Measurements from ENCODE around the gene DNAH11.

DNA sequence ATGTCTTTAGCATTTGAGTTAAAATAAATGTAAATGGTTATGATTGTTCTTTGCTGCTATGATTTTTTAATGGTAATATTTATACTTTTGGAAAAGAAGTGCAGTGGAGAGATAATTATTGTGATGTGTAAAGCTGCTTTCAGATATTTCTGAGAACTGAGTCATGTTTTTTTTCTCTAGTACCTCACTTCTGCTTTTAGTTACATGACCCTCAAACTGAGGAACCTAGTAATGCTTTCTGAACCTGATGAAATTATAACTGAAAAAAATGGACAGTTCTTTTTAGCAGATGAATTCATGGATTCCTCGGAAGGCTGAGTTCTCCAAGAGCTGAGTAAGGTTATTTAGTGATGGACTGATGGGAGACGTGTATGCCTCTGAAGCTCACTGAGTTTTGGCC, 235.1 kb downstream of the DNAH11 start:
- TF ChIP-seq, protein P1, sequence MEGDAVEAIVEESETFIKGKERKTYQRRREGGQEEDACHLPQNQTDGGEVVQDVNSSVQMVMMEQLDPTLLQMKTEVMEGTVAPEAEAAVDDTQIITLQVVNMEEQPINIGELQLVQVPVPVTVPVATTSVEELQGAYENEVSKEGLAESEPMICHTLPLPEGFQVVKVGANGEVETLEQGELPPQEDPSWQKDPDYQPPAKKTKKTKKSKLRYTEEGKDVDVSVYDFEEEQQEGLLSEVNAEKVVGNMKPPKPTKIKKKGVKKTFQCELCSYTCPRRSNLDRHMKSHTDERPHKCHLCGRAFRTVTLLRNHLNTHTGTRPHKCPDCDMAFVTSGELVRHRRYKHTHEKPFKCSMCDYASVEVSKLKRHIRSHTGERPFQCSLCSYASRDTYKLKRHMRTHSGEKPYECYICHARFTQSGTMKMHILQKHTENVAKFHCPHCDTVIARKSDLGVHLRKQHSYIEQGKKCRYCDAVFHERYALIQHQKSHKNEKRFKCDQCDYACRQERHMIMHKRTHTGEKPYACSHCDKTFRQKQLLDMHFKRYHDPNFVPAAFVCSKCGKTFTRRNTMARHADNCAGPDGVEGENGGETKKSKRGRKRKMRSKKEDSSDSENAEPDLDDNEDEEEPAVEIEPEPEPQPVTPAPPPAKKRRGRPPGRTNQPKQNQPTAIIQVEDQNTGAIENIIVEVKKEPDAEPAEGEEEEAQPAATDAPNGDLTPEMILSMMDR (IDR thresholded peaks at IDR 0.05), result no peak
- no peak for TF ChIP-seq POLR2A (IDR thresholded peaks at IDR 0.05)
- TF ChIP-seq POLR2AphosphoS5 (IDR thresholded peaks at IDR 0.05; ENCODE audit: insufficient read depth in 1 of 2, low read depth in 1 of 2), result no peak

All from vagina (tissue), 2 donors.